ENCODE data around the gene RASD1. TPM values are rescaled to one million over a fixed set of nuclear protein-coding genes. Genes with fewer than 3 reads are reported as not detected.

Gene RASD1
- total and polyA plus RNA-seq, 4 donors: 3.2 to 14.6 (median 10.2) TPM

- Histone ChIP-seq H3K27me3 (ENCODE audit: control insufficient read depth, insufficient read depth, low read length) (no peaks in the 10 kb centered on the region), H3K9me3 (ENCODE audit: control insufficient read depth, insufficient read depth, low read length) (no peaks in the 10 kb centered on the region), H3K36me3 (ENCODE audit: control insufficient read depth, insufficient read depth, low read length) (peaks cover 54% of the 10 kb centered on the region), H3K27ac (ENCODE audit: low read depth, low read length) (no peak overlapping the region), H3K4me1 (ENCODE audit: control insufficient read depth, insufficient read depth, low read length) (peaks cover 71% of the 10 kb centered on the region), H3K4me3 (ENCODE audit: low read depth, low read length) (no peak overlapping the region)
- 84% methylated on average over 4 of the region's 5 CpGs for WGBS (ENCODE audit: insufficient coverage)
- no peak for DNase-seq (ENCODE audit: low read depth in 4 of 6, low spot score in 6 of 6)
Observed at GRCh38 chr17:17518951-17519350, 22.8 kb upstream of the RASD1 start.

DNA sequence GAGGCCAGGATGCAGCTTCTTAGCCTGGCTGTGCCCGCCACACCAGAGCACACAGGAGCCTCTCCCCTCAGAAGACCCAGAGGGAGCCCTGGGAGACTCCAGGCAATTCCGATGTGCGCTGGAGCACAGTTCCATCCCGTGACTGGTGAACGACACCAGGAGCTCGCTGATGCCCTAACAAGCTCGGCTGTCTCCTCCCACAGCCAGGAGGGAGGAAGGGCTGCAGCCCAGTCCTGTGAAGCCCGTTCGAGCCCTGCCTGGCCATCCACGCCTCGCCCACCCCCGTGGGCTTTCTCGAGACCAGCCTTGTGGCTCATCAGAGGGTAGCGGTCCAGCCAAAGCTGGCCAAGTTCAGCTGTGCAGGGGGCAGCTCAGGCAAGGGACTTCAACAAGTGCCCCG lies 21.8 kb upstream of the RASD1 start:
- Histone ChIP-seq H3K36me3 (ENCODE audit: control insufficient read depth, insufficient read depth, low read length) (peaks cover 54% of the 10 kb centered on the region), H3K27me3 (ENCODE audit: control insufficient read depth, insufficient read depth, low read length) (no peaks in the 10 kb centered on the region), H3K27ac (ENCODE audit: low read depth, low read length) (no peak overlapping the region), H3K4me3 (ENCODE audit: low read depth, low read length) (no peak overlapping the region), H3K9me3 (ENCODE audit: control insufficient read depth, insufficient read depth, low read length) (no peaks in the 10 kb centered on the region), H3K4me1 (ENCODE audit: control insufficient read depth, insufficient read depth, low read length) (peaks cover 68% of the 10 kb centered on the region)
- DNase-seq (ENCODE audit: low read depth in 4 of 6, low spot score in 6 of 6): no peak
- WGBS (ENCODE audit: insufficient coverage): 71% methylated on average over 15 of the region's 15 CpGs

DNA sequence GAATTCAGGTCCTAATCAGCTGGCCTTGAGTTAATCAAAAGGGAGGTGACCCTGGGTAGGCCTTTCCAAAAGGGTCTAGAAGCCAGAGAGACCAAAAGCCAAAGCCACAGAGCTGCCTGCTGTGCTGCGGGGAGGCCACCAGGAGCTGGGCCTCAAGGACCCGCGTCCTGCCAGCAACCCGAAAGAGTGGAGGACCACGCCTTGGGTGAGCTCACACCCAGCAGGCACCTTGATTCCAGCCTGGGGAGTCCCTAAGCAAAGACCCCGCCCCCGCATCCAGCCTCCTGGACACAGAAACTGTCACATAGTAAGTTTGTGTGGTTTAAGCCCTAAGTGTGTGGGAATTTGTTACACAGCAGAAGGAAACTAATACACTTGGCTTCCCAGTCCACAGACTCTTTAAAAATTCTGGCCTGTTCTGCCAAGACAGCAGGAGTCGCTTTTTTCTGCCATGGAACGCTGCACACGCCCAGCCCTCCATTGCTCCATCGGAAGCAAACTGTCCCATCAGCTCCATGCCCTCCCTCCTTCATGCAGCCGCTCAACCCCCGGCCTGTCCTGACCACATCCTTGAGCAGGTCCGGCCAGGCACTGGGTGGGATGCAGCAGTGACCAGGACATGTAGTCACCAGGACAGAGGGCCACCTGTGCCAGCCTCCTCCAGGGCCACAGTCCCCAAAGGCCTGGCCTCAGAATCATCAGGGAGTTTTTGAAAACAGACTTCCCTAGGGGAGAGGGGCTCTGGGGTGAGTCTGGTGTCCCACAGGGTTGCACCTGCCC lies 20.9 kb upstream of the RASD1 start:
- WGBS (ENCODE audit: insufficient coverage): 95% methylated on average over 14 of the region's 14 CpGs
- Histone ChIP-seq H3K4me1 (ENCODE audit: control insufficient read depth, insufficient read depth, low read length) (peaks cover 59% of the 10 kb centered on the region), H3K36me3 (ENCODE audit: control insufficient read depth, insufficient read depth, low read length) (peaks cover 60% of the 10 kb centered on the region), H3K4me3 (ENCODE audit: low read depth, low read length) (no peak overlapping the region), H3K27me3 (ENCODE audit: control insufficient read depth, insufficient read depth, low read length) (no peaks in the 10 kb centered on the region), H3K27ac (ENCODE audit: low read depth, low read length) (no peak overlapping the region), H3K9me3 (ENCODE audit: control insufficient read depth, insufficient read depth, low read length) (no peaks in the 10 kb centered on the region)
- no peak for DNase-seq (ENCODE audit: low read depth in 4 of 6, low spot score in 6 of 6)

- Histone ChIP-seq H3K36me3 (ENCODE audit: control insufficient read depth, insufficient read depth, low read length) (peaks cover 57% of the 10 kb centered on the region), H3K4me3 (ENCODE audit: low read depth, low read length) (no peak overlapping the region), H3K27me3 (ENCODE audit: control insufficient read depth, insufficient read depth, low read length) (no peaks in the 10 kb centered on the region), H3K9me3 (ENCODE audit: control insufficient read depth, insufficient read depth, low read length) (no peaks in the 10 kb centered on the region), H3K27ac (ENCODE audit: low read depth, low read length) (no peak overlapping the region), H3K4me1 (ENCODE audit: control insufficient read depth, insufficient read depth, low read length) (peaks cover 56% of the 10 kb centered on the region)
- DNase-seq (ENCODE audit: low read depth in 4 of 6, low spot score in 6 of 6): no peak
- 63% methylated on average over 19 of the region's 21 CpGs for WGBS (ENCODE audit: insufficient coverage)
Observed at GRCh38 chr17:17515934-17516930, 20.0 kb upstream of the RASD1 start.

DNA sequence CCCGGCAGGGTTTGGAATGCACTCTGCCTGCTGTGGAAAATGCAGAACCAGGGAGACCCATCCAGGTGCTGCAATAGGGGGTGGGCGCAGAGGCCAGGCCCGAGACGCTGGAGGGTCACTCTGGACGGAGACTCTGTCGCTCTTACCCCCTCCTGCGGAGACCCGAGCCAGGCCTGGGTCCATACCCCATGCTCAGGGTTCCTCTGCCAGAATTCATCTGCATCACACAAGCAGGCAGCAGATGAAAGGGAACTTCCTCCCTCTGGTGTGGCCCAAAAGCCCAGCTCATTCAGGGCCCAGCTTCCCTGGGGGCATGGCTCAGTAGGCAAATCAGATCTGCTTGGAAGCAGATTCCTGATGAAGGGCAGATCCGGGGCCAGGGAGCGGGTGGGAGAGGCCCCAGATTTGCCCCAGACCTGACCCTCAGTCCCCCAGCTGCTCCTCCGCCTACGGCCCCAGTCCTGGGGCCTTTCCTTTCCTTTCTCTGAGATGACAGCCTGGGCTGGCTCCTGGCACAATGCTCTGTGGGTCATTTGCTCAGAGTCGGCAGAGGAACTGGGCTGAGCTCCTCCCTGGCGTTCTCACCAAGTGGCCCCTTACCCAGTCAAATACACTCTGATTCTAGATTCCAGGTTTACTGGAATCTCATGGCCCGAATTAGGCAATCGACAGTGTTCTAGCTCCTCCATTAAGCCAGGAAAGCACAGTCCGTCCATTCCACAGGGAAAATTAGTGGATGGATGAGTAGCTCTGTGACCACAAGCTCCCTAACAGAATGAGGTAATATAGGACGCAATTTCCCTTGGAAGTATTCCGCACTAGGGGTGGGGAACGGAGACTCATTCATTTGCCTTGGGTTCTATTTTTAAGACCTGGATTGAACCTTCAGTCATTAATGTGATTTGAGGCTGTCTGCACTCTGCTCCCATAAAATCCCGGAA lies 19.1 kb upstream of the RASD1 start:
- peaks cover 57% of the 10 kb centered on the region for H3K36me3 ChIP-seq (ENCODE audit: control insufficient read depth, insufficient read depth, low read length)
- no peaks in the 10 kb centered on the region for H3K27me3 ChIP-seq (ENCODE audit: control insufficient read depth, insufficient read depth, low read length)
- no peaks in the 10 kb centered on the region for H3K9me3 ChIP-seq (ENCODE audit: control insufficient read depth, insufficient read depth, low read length)
- H3K4me3 ChIP-seq (ENCODE audit: low read depth, low read length): no peak overlapping the region
- H3K4me1 ChIP-seq (ENCODE audit: control insufficient read depth, insufficient read depth, low read length): peaks cover 55% of the 10 kb centered on the region
- DNase-seq (ENCODE audit: low read depth in 4 of 6, low spot score in 6 of 6): peak in 1 of 6 donors; percentile 48
- H3K27ac ChIP-seq (ENCODE audit: low read depth, low read length): no peak overlapping the region
- 64% methylated on average over 17 of the region's 21 CpGs for WGBS (ENCODE audit: insufficient coverage)

DNA sequence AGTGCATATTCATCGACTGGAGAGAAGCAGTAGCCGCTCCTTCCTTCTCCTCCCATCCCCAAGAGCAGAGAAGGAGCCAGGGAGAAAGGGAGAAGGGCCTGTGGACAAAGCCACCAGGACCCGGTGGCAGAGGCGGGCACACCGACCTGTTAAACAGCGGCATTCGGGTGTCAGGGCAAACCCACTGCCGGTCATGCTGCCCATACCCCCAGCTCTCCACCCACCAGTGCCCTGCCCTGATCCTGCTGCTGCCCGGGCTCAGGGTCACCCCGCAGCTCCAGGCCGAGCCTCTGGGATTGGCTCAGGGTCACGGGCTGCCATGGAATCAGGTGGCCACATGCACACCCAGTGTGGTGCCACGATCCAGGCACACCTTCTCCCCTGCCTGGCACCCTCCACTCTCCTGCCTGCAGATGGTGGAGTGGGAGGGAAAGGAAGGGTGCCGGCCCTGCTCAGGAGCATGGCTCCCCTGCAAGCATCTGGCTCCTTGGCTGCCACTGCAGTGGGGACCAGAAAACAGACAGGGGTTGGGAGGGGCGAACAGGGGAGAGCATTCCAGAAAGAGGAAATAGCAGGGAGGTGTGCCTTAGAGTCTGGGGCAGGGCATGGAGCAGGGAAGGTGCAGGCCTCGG lies 18.3 kb upstream of the RASD1 start:
- Histone ChIP-seq H3K9me3 (ENCODE audit: control insufficient read depth, insufficient read depth, low read length) (no peaks in the 10 kb centered on the region), H3K27ac (ENCODE audit: low read depth, low read length) (no peak overlapping the region), H3K27me3 (ENCODE audit: control insufficient read depth, insufficient read depth, low read length) (no peaks in the 10 kb centered on the region), H3K4me3 (ENCODE audit: low read depth, low read length) (no peak overlapping the region), H3K36me3 (ENCODE audit: control insufficient read depth, insufficient read depth, low read length) (peaks cover 57% of the 10 kb centered on the region), H3K4me1 (ENCODE audit: control insufficient read depth, insufficient read depth, low read length) (peaks cover 49% of the 10 kb centered on the region)
- DNase-seq (ENCODE audit: low read depth in 4 of 6, low spot score in 6 of 6): no peak
- WGBS (ENCODE audit: insufficient coverage): 84% methylated on average over 11 of the region's 16 CpGs

DNA sequence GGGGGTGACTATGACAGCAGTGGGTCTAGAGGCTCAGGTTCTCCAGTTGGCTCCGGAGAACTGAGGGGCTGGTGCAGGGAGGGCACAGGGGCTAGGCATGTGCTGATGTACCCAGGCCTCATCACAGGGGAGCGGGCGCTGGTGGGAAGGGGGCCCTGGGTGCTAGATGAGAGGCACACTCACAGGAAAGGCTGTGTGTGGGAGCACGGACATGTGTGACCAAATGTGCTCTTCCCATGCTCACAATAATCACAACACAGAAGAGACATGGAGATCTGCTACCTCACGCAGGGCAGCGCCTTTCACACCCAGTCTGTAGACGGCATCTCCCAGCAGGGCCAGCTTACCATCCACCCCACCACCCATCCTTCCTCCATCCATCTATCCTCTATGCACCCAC lies 17.4 kb upstream of the RASD1 start:
- H3K9me3 ChIP-seq (ENCODE audit: control insufficient read depth, insufficient read depth, low read length): no peaks in the 10 kb centered on the region
- H3K27ac ChIP-seq (ENCODE audit: low read depth, low read length): no peak overlapping the region
- no peaks in the 10 kb centered on the region for H3K27me3 ChIP-seq (ENCODE audit: control insufficient read depth, insufficient read depth, low read length)
- DNase-seq (ENCODE audit: low read depth in 4 of 6, low spot score in 6 of 6): no peak
- peaks cover 45% of the 10 kb centered on the region for H3K4me1 ChIP-seq (ENCODE audit: control insufficient read depth, insufficient read depth, low read length)
- H3K36me3 ChIP-seq (ENCODE audit: control insufficient read depth, insufficient read depth, low read length): peaks cover 60% of the 10 kb centered on the region
- no peak overlapping the region for H3K4me3 ChIP-seq (ENCODE audit: low read depth, low read length)
- WGBS (ENCODE audit: insufficient coverage): 84% methylated on average over 4 of the region's 7 CpGs

GRCh38 chr17:17512866-17513265 lies 16.7 kb upstream of the RASD1 start:
- Histone ChIP-seq H3K9me3 (ENCODE audit: control insufficient read depth, insufficient read depth, low read length) (no peaks in the 10 kb centered on the region), H3K4me1 (ENCODE audit: control insufficient read depth, insufficient read depth, low read length) (peaks cover 44% of the 10 kb centered on the region), H3K27ac (ENCODE audit: low read depth, low read length) (no peak overlapping the region), H3K27me3 (ENCODE audit: control insufficient read depth, insufficient read depth, low read length) (no peaks in the 10 kb centered on the region), H3K36me3 (ENCODE audit: control insufficient read depth, insufficient read depth, low read length) (peaks cover 58% of the 10 kb centered on the region), H3K4me3 (ENCODE audit: low read depth, low read length) (no peak overlapping the region)
- WGBS (ENCODE audit: insufficient coverage): 98% methylated on average over 4 of the region's 5 CpGs
- DNase-seq (ENCODE audit: low read depth in 4 of 6, low spot score in 6 of 6): no peak

Data from spinal cord (tissue), 10 donors.